ENCODE measurements around the gene MAP2K3. TPM values are rescaled to one million over a fixed set of nuclear protein-coding genes. Genes with fewer than 3 reads are reported as not detected.

Gene MAP2K3
- total RNA-seq (2014; rRNA removed; shearing (Covaris generic)) = 20.7 and 23.9 TPM in 2 replicates

DNA sequence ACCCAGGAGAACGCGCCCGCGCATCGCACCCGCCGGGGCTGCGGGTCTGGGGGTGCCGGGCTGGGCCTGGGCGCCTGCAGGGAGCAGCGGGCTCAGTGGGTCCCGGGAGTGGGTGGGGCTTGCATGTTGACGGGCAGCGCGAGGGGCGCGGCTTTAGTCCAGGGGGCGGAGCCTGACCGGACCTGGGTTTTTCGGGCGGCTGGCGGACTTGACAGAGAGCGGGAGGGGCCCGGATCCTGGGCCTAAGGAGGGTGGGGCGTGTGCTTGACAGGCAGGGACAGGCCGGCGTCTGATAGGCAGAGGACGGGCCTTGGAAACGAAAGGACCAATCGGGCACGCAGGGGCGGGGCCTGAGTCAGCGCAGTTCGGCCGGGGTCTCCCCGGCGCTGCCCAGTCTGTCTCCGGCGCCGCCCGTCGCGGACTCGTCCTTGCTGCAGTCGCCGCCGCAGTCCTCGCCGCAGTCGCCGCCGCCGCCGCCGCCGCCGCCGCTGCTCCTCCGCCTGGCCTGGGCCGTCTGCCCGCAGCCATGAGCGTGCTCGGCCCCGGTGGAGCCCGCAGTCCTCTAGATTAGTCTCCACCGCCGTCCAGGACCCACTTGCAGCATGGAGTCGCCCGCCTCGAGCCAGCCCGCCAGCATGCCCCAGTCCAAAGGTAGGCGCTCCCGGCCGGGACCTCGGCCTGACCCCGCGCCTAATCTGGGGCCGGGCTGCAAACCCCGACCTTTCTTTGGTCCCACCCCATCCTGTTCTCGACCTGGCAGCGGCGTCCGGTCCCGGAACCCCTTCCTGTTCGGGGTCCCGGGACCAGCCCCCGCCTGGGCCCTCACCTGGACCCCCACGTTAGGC lies at the start of gene MAP2K3:
Gene MAP2K3 (plus strand): TSS at position 393 of the 845 bp plus-strand sequence. CDS start 210 bp downstream, at position 603.
- peak; percentile 98 for DNase-seq (ENCODE audit: low read depth)

DNA sequence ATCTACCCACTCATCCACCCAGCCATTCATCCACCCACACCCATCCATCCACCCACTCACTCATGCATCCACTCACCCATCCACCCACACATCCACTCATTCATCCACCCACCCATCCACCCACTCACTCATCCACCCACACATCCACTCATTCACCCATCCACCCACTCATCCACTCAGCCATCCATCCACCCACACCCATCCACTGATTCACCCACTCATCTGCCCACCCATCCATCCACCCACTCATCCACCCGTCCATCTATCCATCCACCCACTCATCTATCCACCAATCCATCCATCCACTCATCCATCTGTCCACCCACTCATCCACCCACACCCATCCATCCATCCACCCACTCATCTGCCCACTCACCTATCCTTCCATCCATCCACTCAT lies 48.6 kb upstream of the MAP2K3 start:
- DNase-seq (ENCODE audit: low read depth) = no peak

- peak; percentile 20 for DNase-seq (ENCODE audit: low read depth)
These were observed 44.7 kb upstream of the MAP2K3 start for GRCh38 chr17:21239680-21240368.

DNA sequence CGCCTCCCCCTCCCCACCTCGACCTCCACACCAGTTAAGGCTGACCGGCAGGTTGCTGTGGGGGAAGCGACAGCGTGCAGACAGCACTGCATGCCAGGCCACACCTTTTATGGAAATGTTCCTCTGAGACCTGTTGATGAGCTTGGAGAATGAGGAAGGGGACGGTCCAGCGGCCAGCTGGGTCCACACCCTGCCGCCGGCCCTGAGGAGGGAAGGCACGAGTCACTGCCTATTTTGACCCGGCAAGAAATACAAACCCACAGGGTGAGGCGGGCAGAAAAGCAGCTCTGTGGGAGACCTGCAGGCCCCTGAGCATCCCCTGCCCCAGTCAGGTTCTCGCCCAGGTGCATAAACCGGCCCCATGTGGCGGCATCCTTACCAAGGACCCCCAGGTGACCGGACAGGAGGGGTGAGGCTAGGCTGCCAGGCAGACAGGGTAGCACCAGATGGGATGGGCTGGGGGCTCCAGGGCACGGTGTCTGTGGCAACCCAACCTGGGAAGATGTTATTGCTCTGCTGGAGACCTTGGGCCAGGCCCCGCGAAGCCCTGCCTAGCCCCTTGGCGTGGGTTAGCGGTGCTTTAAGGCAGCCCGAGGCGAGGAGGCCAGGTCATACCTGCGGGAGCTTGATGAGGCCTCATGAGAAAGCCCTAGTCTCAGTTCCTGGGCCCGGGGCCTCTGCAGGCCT lies 44.0 kb upstream of the MAP2K3 start:
- no peak for DNase-seq (ENCODE audit: low read depth)

DNA sequence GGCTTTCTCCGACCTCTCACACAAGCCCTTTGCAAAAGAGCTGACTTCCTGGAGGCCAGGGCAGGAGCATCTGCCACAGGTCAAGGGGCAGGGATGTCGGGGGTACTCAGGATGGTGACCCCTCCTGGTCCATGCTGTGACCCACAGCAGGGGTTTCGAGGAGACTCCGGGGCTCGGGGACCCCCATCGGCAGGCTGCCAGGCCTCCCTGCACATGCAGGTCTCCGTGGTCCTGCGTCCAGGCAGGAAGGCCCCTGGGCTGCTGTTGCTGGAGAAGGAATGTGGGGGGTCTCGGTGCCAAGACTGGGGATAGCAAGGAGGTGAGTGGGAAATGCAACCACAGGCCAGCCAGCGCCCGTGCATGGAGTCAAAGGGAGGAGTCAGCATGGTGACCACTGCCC lies 42.9 kb upstream of the MAP2K3 start:
- DNase-seq (ENCODE audit: low read depth) = no peak

DNA sequence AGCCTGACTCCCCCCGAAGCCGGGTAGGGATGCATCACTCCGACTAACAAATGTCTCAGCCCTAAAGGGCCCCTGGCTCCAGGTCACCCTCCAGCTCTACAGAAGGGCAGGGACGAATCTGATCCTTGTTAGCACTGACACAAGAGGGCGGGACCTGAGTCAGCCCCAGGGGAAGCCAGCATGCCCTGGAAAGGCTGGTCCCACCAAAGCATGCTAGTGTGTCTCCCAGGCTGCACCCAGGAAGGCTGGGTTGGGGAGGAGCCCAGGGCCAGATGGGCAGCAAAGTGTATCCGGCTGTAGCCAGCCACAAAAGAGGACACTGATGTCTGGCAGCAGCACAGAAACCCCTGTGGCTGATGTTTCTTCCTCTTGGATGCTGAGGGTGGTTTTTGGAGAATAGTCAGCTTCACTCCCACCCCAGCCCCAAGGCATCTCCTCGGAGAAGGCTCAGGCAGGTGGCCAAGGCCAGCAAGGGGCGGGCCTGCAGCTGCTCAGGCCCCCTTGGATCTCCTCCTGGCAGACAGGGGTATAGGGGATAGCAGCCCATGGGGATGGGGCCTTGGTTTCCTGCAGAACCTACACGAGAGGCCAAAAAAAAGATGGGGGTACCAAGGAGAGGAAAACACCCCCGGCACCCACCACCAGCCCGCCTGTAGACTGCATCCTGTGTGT lies 42.3 kb upstream of the MAP2K3 start:
- DNase-seq (ENCODE audit: low read depth) = no peak

- DNase-seq (ENCODE audit: low read depth) = no peak
These were observed 41.6 kb upstream of the MAP2K3 start for GRCh38 chr17:21242780-21243515.

DNA sequence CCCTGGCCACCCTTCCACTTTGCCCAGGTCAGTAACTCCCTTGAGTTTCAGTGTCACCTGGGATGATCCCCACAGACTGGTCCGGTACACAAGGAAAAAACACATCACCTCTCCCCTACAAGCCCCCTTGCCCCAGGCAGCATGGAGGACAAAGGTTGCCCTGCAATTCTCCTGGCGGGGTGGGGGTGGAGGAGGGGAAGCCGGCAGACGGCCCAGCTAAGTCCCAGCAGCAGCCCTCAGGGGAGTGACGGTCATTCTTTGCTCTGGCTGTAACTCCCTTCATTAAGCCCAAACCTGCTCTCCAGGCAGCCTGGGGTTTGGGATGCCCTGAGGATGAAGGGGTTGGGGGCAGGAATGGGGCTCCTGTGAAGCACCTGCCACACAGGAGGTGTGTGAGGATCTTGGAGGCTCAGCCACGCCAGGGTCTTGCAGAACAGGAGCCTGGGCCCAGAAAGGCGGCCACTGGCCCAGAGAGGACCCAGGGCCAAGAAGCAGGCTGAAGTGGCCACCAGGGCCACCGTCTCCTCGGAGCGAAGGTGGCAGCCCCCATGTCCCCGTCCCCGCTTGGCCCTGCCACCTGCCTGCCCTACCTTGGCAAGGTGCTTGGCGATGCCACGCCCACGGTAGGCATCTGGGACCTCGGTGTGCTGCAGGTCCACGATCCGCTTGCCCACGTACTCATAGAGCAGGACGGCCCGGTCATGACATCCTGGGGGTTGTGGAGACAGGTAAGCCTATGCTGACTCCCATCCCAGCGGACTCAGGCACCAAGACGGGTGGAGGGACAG lies 40.8 kb upstream of the MAP2K3 start:
- DNase-seq (ENCODE audit: low read depth) = no peak

GRCh38 chr17:21245639-21246084 lies 38.8 kb upstream of the MAP2K3 start:
- no peak for DNase-seq (ENCODE audit: low read depth)

- DNase-seq (ENCODE audit: low read depth) = no peak
These were observed 37.8 kb upstream of the MAP2K3 start for GRCh38 chr17:21246698-21247097.

DNA sequence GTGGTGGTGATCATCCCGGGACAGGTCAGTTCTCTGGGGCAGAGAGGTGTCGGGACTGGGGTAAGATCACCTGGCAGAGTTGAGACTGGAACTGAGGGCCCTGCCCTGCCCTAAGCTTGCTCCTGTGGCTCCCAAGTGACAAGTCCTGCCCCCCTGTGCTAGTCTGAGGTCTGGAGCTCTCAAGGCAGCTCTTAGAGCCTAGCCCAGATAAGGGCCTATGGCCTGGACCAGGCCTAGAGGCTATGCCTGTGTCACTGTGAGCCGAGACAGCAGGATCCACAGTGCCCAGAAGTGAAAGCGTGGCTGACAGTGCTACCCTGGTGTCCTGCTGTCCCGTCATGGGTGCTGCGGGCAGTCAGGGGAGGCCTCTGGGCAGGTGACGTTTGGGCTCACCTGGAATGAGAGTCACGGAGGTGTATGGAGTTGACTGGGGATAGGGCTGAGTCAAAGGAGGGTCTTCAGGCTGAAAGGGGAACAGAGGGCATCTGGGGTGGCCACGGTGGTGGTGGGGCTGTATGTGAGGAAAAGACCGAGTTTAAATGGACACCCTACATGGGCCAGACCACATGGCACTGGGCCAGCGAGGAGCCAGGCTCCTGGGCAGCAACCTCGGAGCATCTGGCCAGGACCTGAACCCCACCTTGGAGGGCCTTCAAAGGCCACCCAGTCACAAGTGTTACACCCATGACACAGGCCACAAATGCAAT lies 36.8 kb upstream of the MAP2K3 start:
- DNase-seq (ENCODE audit: low read depth) = no peak

- no peak for DNase-seq (ENCODE audit: low read depth)
These were observed 36.0 kb upstream of the MAP2K3 start for GRCh38 chr17:21248500-21248899.

- DNase-seq (ENCODE audit: low read depth) = no peak
These were observed 35.3 kb upstream of the MAP2K3 start for GRCh38 chr17:21249086-21249795.

- no peak for DNase-seq (ENCODE audit: low read depth)
These were observed 34.4 kb upstream of the MAP2K3 start for GRCh38 chr17:21249920-21250703.

- DNase-seq (ENCODE audit: low read depth) = peak; percentile 34
These were observed 33.7 kb upstream of the MAP2K3 start for GRCh38 chr17:21250854-21251253.

DNA sequence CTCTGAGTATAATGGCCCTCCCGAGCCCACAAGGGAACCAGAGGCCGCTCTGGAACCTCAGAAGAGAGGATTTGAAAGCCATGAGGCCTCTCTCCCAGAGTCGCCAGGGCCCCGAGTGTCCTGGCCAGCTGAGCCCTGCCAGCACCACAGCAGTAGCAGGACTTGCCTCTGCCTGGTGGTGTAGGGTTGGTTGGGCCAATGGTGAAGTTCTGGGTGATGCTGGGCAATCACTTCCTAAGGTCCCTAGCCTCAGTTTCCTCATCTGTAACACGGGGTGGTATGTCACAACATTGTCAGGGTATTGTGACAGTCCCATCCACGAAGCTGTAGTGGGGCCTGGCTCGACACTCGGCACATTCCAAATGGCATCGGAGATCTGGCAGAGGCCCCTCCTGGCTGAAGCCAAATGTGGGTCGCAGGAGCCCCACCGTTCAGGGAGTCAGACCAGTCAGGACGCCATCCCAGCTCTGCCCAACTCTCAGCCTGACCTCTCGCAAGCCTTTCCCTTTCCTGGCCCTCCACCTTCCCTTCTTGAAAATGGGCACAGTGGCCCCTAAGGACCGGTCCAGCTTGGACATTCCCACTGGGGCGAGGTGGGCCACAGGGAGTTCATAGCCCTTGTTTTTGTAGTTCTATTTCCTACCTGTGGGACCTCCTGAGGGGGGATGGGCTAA lies 33.0 kb upstream of the MAP2K3 start:
- no peak for DNase-seq (ENCODE audit: low read depth)

DNA sequence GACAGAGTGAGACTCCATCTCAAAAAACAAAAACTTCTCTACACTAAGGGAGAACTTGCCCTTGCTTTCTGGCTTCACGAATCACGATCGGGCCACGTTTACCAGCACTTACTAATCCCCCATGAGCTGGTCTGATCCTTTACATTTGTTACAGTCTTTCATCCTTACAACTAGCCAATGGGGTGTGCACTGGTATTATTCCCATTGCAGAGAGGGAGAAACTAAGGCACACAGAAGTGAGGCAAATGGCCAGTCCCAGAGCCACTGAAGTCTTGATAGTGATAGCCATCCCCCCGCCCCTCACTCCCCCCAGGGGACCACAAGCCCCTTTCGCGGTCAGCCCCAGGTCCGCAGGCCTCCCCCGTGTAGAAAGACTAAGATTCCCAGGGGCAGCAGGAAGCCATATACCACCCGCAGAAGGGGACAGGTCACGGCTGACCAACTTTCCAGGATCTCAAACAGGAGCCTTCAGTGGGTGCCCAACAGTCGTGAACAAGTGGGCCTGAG lies 32.2 kb upstream of the MAP2K3 start:
- DNase-seq (ENCODE audit: low read depth) = no peak
